GM18909 (cell line): ENCODE results near the gene TRAPPC12.
"Not testable (repeated sequence)": the region's sequence is repeated elsewhere in the genome, so short reads cannot be mapped to it uniquely, and the experiment has no call there.

Experiments
- ATAC-seq: cut with Tn5 transposase; IDR thresholded peaks from one replicate; pipeline ENCODE4 v1.9.1; 2021; ENCODE audit warnings: mild to moderate bottlenecking; ENCODE audit not compliant: unreplicated experiment, poor library complexity

Gene TRAPPC12

DNA sequence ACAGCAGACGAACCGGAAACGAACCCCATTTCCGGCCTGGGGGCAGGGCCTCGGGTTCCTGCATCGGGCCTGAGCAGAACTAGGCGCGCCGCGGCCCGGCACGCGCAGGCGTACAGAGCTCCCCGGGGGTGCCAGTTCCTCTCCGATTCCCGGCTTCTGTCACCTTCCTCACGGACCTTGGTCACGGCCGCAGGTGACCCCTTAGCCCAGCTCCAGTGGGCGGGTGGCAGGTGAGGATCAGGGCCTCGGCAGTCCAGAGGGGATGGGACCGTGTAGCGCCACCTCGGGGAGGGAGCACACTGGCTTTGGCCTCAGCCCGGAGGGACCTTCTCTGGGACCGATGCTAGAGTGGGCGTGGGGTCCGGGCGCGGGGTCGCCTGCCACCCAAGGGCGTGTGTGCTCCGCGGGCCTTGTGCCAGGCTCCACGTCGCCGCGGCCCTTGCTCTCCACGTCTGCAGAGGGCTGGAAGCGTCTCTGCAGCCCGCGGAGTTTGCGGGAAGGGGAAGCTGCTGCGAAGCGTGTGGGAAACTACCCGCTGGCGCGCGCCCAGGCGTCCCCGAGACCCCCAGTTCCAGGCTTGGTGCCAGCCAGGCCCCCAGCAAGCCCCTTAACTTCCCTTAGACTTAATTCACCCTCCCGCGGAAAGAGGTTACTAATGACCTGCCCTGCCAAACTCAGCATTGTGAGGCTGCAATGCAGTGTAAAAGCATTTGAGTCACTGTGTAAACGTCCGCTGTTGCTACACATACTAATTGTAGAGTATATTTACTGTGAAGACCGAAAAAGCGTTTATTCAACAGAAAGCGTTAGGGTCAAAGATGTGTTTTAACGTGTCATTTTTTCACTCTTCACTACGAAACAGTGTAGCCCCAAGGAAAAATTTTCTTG is at the start of gene TRAPPC12:
Gene TRAPPC12 (plus strand): TSS at position 48 of the 888 bp plus-strand sequence. CDS start 7,930 bp downstream, outside the sequence.
- peak; percentile 81 for ATAC-seq

DNA sequence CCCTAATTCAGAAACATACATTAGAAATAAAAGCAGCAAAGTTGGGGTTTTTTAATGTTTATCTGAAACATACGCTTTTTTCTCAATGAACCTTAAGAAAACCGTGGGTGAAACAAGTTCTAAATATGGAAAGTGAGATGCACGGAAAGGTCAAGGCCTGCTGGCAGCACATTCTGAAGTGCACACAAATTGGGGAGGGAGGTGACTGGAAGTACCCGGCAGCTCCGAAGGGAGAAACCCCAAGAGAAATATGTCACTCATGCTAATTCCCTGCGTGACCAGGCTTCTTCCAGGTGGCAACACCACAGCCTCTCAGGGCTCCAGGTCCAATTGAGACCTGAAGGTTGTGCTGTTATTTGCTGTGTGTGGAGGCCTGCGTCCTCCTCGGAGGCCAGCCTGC is 47.4 kb upstream of the TRAPPC12 start:
- ATAC-seq = no peak

DNA sequence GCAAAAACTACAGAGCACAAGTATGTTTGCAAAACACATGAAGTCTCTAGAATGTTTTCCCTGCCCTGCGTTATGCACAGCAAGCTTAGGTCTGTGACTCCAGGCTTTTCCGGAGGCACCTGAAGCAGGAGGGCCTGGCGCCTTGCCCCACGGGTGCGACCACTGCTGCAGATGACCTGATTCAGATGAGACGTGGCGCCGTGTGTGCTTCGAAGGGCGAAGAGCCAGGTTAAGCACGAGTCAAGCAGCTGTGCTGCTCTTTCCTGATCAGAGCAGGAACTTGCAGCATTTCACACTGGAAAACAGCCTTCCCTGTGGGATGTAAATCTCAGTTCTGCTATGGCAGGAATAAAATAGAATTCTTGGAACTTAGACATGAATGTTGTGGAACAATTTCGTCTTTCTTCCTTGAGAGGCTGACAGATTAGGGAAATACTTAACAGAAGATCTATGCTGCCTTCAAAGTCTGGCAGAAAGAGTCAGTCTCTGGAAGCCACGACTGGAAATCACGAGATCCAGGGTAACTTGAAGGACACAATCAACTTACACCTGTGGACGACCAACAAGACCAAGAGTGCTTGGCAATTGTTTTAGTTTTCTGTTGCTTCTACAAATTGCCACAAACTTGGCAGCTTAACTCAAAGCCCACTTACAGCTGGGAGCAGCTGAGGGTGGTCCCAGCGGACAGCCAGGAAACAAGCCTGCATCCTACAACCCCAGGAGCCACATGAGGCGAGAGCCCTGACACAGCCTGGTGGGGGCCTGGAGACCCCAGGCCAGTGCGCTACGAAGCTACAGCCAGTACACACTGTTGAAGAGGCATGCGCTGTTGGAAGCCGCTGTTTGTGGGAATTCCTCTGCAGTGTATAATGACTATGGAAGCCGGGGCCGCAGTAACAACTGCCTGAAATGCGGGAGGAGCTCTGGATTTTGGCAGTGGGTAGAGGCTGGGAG is 44.8 kb upstream of the TRAPPC12 start:
- ATAC-seq = no peak

DNA sequence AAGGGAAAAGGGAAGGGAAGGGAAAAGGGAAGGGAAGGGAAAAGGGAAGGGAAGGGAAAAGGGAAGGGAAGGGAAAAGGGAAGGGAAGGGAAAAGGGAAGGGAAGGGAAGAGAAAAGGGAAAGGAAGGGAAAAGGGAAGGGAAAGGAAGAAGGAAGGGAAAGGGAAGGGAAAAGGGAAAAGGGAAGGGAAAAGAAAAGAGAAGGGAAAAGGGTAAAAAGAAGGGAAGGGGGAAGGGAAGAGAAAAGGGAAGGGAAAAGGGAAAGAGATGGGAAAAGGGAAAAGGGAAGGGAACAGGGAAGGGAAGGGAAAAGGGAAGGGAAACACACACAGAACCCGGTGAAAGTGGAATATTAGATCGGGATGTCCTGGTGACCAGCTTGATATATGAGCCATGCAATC is 42.6 kb upstream of the TRAPPC12 start:
- ATAC-seq = no peak

DNA sequence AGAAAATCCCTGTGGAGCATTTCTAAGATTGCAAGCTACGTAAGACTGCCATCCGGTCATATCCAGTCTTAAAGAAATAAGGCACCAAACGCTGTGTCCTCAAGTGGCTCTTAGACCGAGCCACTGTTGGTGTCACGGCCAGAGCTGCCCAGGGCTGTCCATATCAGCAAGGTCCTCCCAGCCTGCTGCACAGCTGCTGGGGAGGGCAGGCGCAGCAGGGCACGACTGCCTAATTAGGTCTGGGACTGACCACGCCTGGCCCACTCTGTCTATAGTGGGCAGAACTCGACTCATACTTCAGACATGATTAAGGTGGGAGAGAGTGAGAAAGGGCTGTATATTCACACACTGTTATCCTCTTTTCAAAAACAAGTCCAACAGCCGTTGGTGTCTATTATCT is 41.2 kb upstream of the TRAPPC12 start:
- no peak for ATAC-seq

DNA sequence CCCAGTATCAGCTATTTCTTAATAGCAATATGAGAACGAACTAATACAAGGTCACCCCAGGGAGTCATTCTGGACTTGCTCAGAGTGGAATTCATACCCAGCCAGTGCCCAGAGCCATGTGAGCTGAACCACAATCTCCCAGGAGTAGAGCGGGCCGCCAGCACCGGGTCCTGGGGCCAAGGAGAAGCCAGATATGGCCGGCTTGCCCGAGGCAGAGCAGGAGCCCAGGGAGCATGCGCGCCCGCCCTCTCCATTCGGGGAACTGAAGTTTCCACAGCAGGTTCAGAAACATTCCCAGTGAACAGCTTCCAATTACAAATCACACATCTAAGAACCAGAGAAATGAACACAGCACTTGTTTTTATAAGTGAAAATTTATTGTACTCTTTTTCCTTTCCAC is 39.4 kb upstream of the TRAPPC12 start:
- no peak for ATAC-seq

DNA sequence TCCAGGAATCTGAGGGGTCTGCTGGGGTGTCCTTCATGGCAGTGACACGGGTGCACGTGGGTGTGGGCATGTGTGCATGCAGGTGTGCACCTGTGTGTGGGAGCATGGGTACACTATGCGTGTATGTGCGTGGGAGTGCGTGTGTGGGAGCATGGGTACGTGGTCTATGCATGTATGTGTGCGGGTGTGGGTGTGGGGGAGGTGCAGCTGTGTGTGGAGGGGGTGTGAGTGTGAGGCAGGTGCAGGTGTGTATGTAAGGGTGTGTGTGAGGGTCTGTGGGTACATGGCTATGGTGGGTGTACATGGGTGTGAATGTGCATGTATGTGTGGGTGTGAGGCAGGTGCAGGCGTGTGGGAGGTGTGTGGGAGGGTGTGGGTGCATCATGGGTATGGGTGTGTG is 38.2 kb upstream of the TRAPPC12 start:
- no peak for ATAC-seq

DNA sequence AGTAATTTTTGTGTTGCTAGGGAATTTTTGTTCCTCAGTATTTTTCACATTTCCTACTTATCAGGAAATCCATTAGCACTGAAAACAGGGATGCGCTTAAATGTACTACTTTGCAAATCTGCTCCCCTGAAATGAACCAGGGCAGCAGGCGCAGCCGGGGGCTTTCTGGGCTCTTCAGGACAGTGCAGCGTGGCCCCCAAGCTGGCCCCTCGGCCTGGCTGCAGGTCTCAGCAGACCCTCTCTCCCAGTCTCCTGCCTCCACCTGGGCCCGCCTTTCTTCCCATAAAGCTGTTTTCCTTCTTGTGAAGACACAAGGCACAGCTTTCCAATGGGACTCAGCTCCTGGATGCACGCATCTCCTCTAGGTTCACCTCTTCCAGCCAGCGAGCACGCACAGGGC is 37.2 kb upstream of the TRAPPC12 start:
- ATAC-seq = no peak

DNA sequence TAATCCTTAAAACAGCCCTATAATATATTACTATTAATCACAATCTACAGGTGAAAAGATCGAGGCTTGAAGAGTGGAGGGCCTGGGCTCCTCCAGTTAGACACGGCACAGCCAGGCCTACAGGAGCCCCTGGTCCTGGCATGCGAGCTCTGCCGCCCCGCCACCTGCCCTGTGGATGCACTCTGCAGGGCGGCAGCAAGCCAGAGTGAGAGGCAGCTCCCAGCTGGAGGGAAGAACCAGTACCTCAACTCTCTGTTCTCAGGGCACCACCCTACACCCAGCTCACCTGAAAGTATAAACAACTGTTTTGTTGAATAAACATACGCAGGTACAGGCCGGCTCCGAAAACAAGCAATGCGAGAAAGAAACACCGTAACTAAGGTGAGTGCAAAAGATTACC is 36.5 kb upstream of the TRAPPC12 start:
- ATAC-seq = no peak

DNA sequence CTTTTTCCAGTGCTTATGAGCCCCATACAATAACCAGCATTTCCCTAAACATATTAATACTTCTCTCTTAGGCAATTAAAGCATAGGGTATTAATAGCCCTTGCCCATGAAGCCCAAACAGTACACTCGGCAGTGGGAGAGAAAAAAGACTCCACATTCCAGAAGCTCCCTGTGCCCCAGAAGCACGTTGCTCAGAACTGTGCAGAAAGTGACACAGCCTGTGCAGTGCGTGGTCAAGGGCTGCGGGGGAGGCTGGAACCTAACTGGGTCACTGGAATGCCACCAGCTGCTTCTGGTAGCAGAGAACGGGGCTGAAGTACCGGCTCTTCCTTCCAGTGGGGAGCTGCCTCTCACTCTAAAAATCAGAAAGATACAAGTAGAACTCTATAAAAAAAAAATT is 34.6 kb upstream of the TRAPPC12 start:
- no peak for ATAC-seq

DNA sequence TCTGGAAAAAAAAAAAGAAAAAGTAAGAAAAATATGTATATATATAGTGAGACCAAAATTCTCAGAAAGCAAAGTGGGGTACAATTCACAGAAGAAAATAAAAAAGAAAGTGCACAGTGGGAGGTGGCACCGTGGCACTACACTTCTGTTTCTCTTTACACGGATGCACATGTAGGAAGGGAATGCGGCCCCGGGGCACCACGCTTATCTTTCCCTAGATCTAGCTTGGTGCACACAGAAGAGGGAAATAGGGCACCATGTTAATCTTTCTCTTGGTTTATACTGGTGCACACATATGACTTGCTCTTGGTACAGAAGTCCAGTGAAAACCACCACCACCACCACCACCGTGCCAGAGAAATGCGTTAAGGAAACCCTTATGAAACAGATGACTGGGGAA is 33.9 kb upstream of the TRAPPC12 start:
- ATAC-seq = no peak

DNA sequence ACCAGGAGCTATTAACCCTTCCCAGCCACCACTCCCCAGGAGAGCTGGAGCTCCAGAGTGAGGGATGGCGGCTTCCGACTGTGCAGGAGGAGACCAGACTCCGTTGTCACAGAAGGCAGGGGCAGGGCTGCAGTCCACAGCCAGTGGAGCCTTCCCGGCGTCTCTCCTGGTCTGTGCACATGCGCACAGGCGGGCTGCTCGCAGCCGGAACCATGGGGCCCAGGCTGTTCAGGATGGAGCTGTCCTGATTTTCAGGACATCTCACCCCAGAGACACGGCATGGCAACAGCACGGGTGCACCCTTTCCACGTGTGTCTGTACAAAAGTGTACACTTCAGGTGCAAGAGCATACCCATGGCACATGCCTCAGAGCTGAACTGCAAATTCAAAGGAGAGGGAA is 30.7 kb upstream of the TRAPPC12 start:
- ATAC-seq = no peak

DNA sequence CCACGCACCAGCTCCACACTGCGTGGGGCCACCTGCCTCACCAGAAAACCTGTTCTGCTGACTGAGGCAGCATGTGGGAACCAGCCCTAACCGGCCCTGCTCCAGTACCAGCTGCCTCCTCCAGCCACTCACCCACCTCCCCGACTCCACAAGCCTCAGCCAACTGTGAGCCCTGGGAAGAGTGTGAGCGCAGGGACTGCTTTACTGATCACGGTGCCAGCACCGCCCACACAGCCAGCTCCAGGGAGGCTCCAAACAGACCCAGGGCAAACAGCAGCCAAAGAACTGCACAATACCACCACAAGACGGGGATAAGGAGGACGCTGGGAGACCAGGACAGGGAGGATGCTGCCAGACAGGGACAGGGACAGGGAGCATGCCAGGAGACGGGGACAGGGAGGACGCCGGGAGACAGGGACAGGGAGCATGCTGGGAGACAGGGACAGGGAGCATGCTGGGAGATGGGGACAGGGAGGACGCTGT is 30.2 kb upstream of the TRAPPC12 start:
- no peak for ATAC-seq

DNA sequence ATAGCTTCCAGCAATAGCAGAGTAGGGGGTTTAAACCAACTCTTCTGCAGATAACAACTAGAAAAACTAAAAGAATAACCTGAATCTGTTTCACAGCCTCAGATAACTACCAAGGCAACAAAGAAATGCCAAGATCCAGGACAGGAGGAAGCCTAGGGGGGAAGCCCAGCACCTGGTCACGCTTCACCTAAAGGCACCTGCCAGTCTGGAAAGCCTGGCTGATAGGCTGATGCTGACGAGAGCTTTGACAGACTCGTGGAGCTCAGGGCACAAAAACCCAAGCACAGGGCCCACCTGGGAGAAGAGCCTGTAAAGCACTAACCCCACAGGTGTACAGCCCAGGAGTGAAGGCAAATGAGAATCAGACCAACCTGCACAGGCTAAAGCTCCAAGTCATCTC is 24.5 kb upstream of the TRAPPC12 start:
- ATAC-seq = no peak

DNA sequence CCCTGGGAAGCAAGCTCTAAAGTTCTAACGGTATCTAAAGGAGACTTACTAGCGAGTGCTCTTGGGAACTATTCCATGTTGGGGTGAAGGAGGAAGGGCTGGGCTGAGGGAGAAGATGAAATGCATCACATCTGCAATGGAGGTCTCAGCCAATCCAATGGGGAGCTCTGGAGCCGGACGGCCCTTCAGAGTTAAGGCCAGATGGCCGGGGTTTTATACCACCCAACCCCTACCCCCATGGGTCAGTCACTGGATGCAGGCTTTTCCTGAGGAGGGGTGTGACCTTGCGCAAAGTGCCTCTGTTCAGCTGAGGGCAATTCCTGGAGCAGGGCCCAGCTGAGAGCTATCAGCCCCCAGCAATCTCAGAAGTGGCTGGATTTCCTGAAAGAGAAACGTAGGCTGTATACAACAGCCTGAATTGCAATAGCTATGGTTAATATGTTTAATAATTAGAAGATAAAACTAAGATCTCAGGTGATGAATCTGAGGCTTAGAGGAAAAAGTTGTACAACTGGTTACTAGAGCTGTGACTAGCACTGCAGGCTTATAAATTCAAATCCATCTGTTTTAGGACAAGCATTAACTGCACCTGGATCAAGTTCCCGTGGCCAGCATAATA is 23.4 kb upstream of the TRAPPC12 start:
- ATAC-seq = no peak

DNA sequence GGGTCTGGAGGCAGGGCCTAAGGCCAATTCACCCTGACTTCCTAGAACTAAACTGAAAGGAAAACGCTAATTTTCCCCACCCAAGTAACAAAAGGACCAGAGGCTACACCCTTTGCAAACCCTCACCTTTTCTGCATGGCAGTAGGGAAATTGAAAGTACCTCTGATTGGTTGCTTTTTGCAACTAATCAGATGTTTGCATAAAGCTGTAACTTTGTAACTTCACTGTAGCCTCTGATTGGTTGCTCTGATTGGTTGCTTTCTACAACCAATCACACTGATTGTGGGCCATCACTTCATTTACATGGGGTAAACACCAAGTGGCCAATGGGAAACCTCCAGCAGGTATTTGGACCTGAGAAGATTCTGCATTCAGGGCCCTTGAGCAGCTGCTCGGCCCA is 22.7 kb upstream of the TRAPPC12 start:
- ATAC-seq = no peak

DNA sequence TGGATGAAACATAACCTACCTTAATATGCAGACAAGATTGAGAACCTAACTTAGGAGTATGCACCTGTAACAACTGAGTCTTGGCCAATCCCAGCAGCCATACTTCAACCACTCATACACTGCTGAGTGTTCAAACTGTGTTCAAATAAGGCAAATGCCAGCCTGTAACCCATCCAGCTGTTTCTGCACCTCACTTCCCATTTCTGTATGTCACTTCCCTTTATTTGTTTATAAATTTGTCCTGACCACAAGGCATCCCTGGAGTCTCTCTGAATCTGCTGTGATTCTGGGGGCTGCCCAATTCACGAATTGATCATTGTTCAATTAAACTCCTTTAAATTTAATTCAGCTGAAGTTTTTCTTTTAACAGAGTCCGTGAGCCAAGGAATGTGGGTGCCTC is 22.0 kb upstream of the TRAPPC12 start:
- not testable (repeated sequence) for ATAC-seq

DNA sequence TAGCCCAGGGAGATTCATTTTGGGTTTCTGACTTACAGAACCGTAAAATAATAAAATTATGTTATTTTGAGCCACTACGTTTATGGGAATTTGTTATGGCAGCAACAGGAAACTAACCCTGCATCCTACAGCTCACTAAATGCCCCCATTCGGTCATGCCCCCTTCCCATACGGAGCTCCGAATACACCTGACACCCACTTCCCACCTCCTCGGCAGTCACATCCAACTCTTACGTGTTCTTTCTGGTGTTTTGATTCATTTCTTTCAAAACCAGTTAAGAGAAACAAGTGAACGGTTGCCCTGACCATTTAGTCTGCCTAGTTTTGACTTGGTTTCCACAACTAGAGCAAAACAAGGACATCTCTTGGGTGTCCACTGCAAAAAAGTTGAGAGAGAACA is 21.6 kb upstream of the TRAPPC12 start:
- no peak for ATAC-seq

DNA sequence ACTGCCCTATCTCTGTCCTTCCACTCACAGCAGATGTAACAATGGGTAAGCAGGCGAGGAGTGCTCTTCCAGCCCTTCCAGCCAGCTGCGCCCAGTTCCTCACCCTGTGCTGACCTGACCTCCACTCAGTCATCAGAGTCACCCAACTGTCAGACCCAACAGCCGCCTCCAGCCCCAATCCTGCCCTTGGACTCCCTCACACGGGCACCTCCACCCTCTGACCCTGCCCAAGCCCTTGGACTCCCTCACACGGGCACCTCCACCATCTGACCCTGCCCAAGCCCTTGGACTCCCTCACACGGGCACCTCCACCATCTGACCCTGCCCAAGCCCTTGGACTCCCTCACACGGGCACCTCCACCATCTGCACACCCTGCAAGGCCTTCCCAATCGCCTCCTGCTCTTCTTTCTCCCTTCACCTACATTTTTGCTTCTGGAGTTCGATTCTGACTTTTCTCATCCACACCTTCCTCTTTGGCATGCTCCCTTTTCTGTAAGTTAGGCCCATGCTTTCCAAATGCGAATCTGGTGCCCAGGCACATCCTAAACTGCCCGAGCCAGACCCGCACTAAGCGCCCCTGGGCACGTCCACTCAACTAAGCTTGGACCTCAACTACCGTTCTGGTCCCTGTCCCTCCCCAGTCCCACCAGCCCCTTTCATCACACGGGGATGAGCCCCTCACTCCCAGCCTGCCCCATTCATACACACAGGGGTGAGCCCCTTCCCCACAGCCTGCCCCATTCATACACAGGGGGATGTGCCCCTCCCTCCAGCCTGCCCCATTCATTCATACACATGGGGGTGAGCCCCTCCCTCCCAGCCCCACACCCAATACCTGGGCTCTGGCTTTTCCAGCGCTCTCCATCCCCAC is 17.7 kb upstream of the TRAPPC12 start:
- no peak for ATAC-seq

DNA sequence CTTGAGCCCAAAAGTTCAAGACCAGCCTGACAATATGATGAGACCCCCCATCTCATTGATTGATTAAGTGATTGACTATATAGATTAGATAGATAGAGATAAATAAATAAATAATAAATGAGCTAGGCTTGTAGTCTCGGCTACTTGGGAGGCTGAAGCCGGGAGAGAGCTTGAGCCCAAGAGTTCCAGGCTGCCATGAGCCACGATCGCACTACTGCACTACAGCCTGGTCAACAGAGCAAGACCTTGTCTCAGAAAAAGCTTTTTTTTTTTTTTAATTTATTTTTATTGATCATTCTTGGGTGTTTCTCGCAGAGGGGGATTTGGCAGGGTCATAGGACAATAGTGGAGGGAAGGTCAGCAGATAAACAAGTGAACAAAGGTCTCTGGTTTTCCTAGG is 14.3 kb upstream of the TRAPPC12 start:
- no peak for ATAC-seq
